ENCODE results near the gene SLC38A11. TPM values are rescaled to one million over a fixed set of nuclear protein-coding genes. Genes with fewer than 3 reads are reported as not detected.

The SLC38A11 gene
- total and polyA plus RNA-seq, 2 of the 13 experiments (the other 11 are each of a cell fraction or from before 2014, with no cell fraction given): 14.0 to 14.3 TPM

- no TSS peak for BruUV-seq (replicated peaks)
- H4K20me1 ChIP-seq (ENCODE audit: insufficient read depth, low read length): no peaks in the 10 kb centered on the region
- TF ChIP-seq ZNF777 (CRISPR knock-in tag; IDR thresholded peaks at IDR 0.05) (no peak), HOXA5 (CRISPR knock-in tag; IDR thresholded peaks at IDR 0.05) (0 out of 2 replicates have a peak, but pooled peaks have one; percentile 4), ASH2L (IDR thresholded peaks at IDR 0.05; ENCODE audit: insufficient read length, low read depth, low read length) (no peak)
- 92% methylated on average over 1 of the region's 1 CpG for WGBS (ENCODE audit: low lambda C conversion rate)
- no peaks in the 10 kb centered on the region for H3K79me2 ChIP-seq (ENCODE audit: insufficient read depth, low read length)
- peaks cover 34% of the 10 kb centered on the region for H3K4me1 ChIP-seq (ENCODE audit: insufficient read depth, low read length)
- peak overlapping the region; percentile 20 for H3K27ac ChIP-seq (ENCODE audit: extremely low read length, insufficient read depth, low read length)
- in situ Hi-C loops (cut with HindIII; ENCODE audit: extremely low pct_ligation_motif_present, low pct_unique_long_range_greater_than_20kb): no loop called here
- H3K9ac ChIP-seq (ENCODE audit: insufficient read depth, low read depth, low read length): no peak overlapping the region
- no peak overlapping the region for H2AFZ ChIP-seq (ENCODE audit: low read length)
- DNase-seq (ENCODE audit: low spot score): no peak
- no peaks in the 10 kb centered on the region for H3K9me3 ChIP-seq (ENCODE audit: low read length)
- no peak for FAIRE-seq
- H3K4me2 ChIP-seq (ENCODE audit: low read depth, low read length): no peak overlapping the region
- no peak overlapping the region for H3K4me3 ChIP-seq (replicated peaks in 1 of 3; ENCODE audit: insufficient read depth in 1 of 3, low read depth in 2 of 3, low read length in 3 of 3)
- intact Hi-C loops (cut with micrococcal nuclease; ENCODE audit: unreplicated experiment): loop anchor here (5.0 kb wide), 1 partner anchor 57 kb away; the partner anchor contains the start of gene COBLL1
- no peak for ATAC-seq
- H3K36me3 ChIP-seq (replicated peaks in 1 of 2; ENCODE audit: control insufficient read depth in 1 of 2, insufficient read depth in 2 of 2, low read length in 2 of 2): no peaks in the 10 kb centered on the region
- H3K27me3 ChIP-seq (ENCODE audit: control insufficient read depth in 1 of 2, insufficient read depth in 2 of 2, low read length in 2 of 2): no peaks in the 10 kb centered on the region
- ChIA-PET CTCF (ENCODE audit: low intra/inter-chr PET ratio, low total read pairs) (no interaction called here), POLR2A (interaction anchor here (0.6 to 1.5 kb wide), 3 partner anchors 21 to 58 kb away, joined by 3 to 7 read pairs (median 4); partner anchors contain the start of gene COBLL1)
Observed at GRCh38 chr2:164899121-164899520, 56.2 kb downstream of the SLC38A11 start.

DNA sequence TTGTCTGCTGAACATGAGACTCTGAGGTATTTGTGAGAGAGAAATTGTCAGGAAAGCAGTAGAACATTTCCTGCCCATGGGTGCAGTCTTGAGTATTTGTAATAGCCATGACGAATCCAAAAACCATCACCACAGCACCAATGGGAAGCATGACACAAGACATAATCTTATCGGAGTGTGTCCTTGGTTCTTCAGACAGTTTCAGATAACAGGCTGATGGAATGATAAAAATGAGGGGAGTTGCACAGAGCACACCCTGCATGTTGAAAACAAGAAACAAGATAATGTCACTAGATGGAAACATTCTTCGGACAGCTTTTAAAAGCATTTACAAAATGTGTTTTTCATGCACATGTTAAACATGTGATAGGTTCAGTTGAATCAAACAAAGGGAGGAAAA is 56.9 kb downstream of the SLC38A11 start:
- Histone ChIP-seq H3K4me1 (ENCODE audit: insufficient read depth, low read length) (peaks cover 34% of the 10 kb centered on the region), H3K4me2 (ENCODE audit: low read depth, low read length) (peak overlapping the region; percentile 36; the same call in 1 of the 2 replicates), H3K27me3 (ENCODE audit: control insufficient read depth in 1 of 2, insufficient read depth in 2 of 2, low read length in 2 of 2) (no peaks in the 10 kb centered on the region), H3K9me3 (ENCODE audit: low read length) (no peaks in the 10 kb centered on the region), H3K9ac (ENCODE audit: insufficient read depth, low read depth, low read length) (no peak overlapping the region), H4K20me1 (ENCODE audit: insufficient read depth, low read length) (no peaks in the 10 kb centered on the region), H2AFZ (ENCODE audit: low read length) (no peak overlapping the region), H3K27ac (ENCODE audit: extremely low read length, insufficient read depth, low read length) (peak overlapping the region; percentile 44), H3K4me3 (replicated peaks in 1 of 3; ENCODE audit: insufficient read depth in 1 of 3, low read depth in 2 of 3, low read length in 3 of 3) (no peak overlapping the region), H3K79me2 (ENCODE audit: insufficient read depth, low read length) (no peaks in the 10 kb centered on the region), H3K36me3 (replicated peaks in 1 of 2; ENCODE audit: control insufficient read depth in 1 of 2, insufficient read depth in 2 of 2, low read length in 2 of 2) (no peaks in the 10 kb centered on the region)
- peak; percentile 80 for ATAC-seq
- POLR2A ChIA-PET: interaction anchor here (0.6 to 2.1 kb wide), 4 partner anchors 20 to 57 kb away, joined by 3 to 7 read pairs (median 4); partner anchors contain the start of gene COBLL1
- no peak for FAIRE-seq
- intact Hi-C loops (cut with micrococcal nuclease; ENCODE audit: unreplicated experiment): loop anchor here (1.0 to 5.0 kb wide), 2 partner anchors 12 to 56 kb away; partner anchors contain the start of gene COBLL1
- BruUV-seq (replicated peaks): no TSS peak
- in situ Hi-C loops (cut with HindIII; ENCODE audit: extremely low pct_ligation_motif_present, low pct_unique_long_range_greater_than_20kb): no loop called here
- peak; percentile 88 for DNase-seq (ENCODE audit: low spot score)
- WGBS (ENCODE audit: low lambda C conversion rate): 26% methylated on average over 3 of the region's 3 CpGs
- CTCF ChIA-PET (ENCODE audit: low intra/inter-chr PET ratio, low total read pairs): no interaction called here
- TF ChIP-seq CHD4 (IDR thresholded peaks at IDR 0.05; ENCODE audit: borderline replicate concordance, low read length) (no peak), ZSCAN12 (CRISPR knock-in tag; IDR thresholded peaks at IDR 0.05) (no peak), ZSCAN9 (CRISPR knock-in tag; IDR thresholded peaks at IDR 0.05; ENCODE audit: borderline replicate concordance) (peak; percentile 48; the same call in 1 of the 2 replicates), POLR2A (IDR thresholded peaks at IDR 0.05; ENCODE audit: insufficient read depth in 1 of 2, low read depth in 2 of 2, low read length in 2 of 2) (no peak), ISL2 (CRISPR knock-in tag; IDR thresholded peaks at IDR 0.05) (peak; percentile 86), KDM4B (CRISPR knock-in tag; IDR thresholded peaks at IDR 0.05) (peak; percentile 62; the same call in 1 of the 2 replicates), CC2D1A (CRISPR knock-in tag; IDR thresholded peaks at IDR 0.05) (no peak), PAWR (CRISPR knock-in tag; IDR thresholded peaks at IDR 0.05; ENCODE audit: borderline replicate concordance) (no peak), SMAD9 (CRISPR knock-in tag; IDR thresholded peaks at IDR 0.05) (no peak), ZNF800 (CRISPR knock-in tag; IDR thresholded peaks at IDR 0.05) (no peak), ZNF644 (CRISPR knock-in tag; IDR thresholded peaks at IDR 0.05; ENCODE audit: low read depth) (peak; percentile 99), HNF4A (CRISPR knock-in tag; IDR thresholded peaks at IDR 0.05) (peak; percentile 56), NFYC (CRISPR knock-in tag; IDR thresholded peaks at IDR 0.05) (peak; percentile 65)
- TF ChIP-seq, protein P1, sequence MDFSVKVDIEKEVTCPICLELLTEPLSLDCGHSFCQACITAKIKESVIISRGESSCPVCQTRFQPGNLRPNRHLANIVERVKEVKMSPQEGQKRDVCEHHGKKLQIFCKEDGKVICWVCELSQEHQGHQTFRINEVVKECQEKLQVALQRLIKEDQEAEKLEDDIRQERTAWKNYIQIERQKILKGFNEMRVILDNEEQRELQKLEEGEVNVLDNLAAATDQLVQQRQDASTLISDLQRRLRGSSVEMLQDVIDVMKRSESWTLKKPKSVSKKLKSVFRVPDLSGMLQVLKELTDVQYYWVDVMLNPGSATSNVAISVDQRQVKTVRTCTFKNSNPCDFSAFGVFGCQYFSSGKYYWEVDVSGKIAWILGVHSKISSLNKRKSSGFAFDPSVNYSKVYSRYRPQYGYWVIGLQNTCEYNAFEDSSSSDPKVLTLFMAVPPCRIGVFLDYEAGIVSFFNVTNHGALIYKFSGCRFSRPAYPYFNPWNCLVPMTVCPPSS (IDR thresholded peaks at IDR 0.05): no peak

All from HepG2 (cell line).